Esophagus mucosa (tissue), 1 donor: ENCODE results near the gene PTCRA. TPM values are rescaled to one million over a fixed set of nuclear protein-coding genes. Genes with fewer than 3 reads are reported as not detected.
"Not testable (repeated sequence)": the region's sequence is repeated elsewhere in the genome, so short reads cannot be mapped to it uniquely, and the experiment has no call there.

ENCODE experiments used
- ATAC-seq: fragments of 200-7000 bp; cut with Tn5 transposase; one replicate; pipeline ENCODE4 v1.9.1; 2020
- total RNA-seq: library from RNA; stranded (reverse); gene quantifications from one replicate; pipeline ENCODE4 v1.2.4, GENCODE V29; 2023
- donor health status: DM: yes; HTN: yes; CAD: no.

PTCRA gene, protein sequence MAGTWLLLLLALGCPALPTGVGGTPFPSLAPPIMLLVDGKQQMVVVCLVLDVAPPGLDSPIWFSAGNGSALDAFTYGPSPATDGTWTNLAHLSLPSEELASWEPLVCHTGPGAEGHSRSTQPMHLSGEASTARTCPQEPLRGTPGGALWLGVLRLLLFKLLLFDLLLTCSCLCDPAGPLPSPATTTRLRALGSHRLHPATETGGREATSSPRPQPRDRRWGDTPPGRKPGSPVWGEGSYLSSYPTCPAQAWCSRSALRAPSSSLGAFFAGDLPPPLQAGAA
- total RNA-seq, result not detected

DNA sequence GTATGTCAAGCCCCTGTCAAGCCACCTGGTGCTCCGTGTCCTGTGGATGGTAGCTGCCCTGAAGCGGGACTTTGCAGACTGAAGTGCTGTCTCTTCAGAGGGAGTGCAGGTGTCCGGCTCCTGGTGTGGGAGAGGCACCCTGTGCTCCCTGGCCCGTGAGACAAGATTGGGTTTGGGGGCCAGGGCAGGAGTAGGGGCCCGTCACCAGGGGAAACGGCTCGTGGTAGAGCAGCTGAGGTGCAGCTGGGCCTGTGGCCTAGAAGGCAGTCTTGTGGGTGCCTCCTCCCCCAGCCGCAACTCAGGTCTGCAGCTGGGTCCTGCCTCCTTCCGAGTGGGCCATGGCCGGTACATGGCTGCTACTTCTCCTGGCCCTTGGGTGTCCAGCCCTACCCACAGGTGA, at the start of gene PTCRA:
TSS of gene PTCRA (plus strand) at position 322 of the 400 bp plus-strand sequence. CDS start at position 339, 17 bp downstream.
- peak; percentile 22 for ATAC-seq

DNA sequence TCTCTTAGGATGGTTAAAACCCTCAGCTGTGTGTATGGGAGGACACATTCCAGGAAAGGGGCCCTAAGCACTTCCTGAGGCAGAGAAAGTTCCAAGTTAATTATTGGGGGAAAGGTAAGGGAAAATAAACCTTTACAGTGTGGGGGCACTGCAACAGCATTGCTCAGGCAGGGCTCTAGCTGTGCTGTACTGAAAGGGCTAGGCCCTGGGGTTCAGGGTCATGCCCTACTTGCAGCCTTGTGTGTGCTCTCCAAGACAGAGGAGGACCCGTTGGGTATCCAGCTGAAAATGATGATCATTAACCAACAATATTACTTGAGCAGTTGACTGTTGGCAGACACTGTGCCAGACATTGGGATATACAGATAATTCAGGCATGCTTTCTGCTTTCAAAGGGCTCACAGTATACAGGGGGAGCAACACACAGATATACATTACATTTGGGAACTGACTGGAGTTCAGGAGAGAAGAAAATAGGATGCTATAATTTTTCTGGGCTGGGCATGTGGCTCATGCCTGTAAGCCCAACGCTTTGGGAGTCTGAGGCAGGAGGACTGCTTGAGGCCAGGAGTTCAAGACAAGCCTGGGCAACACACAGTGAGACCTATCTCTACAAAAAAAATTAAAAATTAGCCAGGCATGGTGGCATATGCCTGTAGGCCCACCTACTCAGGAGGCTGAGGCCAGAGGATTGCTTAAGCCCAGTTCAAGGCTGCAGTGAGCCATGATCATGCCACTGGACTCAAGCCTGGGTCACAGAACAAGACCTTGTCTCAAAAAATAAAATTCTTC, 45.5 kb upstream of the PTCRA start:
- ATAC-seq, result no peak

DNA sequence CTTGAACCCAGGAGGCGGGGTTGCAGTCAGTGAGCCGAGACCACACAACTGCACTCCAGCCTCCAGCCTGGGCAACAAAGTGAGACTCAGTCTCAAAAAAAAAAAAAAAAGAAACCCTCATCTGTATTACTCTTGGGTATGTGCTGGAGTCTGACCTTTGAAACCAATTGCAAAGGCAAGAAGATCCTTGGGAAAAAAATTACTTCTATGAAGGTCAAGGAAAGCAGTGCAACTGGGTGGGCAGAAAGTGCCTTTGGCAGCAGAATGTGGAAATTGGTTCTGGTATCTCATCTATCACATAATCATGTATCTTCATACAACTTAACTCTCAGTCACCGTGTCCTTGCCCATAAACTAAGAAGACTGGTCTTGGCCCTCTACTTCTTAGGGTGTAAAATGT, 44.1 kb upstream of the PTCRA start:
- no peak for ATAC-seq

DNA sequence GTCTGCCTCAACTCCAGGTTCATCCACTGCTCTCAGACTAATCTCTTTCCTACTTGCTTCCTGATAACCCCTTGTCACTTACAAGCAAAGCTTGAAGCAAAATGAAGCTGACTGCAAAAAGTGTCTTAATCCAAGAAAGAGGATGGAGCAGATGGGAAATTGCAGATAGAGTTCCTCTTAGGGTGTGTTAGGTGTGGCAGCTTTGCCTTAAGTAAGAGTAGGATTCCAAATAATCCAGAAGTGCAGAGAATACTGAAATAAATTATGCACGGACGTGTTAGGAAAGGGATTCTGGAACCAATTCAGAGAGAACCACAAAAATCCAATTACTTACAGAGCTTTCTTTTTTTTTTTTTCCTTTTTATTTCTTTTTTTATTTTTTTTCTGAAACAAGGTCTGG, 42.5 kb upstream of the PTCRA start:
- ATAC-seq, result no peak

DNA sequence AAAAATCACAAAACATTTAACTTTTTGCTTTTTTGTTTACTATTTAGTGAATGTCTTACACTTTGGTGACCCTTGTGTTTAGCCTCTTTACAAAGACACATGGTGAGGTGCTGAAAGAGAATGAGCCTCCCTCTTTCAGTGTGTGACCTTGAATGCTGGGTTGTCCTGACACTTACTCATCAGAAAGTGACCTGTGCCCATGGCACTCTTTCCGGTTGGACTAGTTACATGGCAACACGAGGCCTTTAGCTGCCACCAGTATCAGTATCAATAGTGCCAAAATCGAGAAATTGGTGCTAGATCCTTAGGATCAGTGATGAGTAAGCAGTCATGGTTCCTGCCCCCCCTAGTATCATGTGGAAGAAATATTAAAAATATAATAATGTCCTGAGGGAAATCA, 38.2 kb upstream of the PTCRA start:
- peak; percentile 7 for ATAC-seq

DNA sequence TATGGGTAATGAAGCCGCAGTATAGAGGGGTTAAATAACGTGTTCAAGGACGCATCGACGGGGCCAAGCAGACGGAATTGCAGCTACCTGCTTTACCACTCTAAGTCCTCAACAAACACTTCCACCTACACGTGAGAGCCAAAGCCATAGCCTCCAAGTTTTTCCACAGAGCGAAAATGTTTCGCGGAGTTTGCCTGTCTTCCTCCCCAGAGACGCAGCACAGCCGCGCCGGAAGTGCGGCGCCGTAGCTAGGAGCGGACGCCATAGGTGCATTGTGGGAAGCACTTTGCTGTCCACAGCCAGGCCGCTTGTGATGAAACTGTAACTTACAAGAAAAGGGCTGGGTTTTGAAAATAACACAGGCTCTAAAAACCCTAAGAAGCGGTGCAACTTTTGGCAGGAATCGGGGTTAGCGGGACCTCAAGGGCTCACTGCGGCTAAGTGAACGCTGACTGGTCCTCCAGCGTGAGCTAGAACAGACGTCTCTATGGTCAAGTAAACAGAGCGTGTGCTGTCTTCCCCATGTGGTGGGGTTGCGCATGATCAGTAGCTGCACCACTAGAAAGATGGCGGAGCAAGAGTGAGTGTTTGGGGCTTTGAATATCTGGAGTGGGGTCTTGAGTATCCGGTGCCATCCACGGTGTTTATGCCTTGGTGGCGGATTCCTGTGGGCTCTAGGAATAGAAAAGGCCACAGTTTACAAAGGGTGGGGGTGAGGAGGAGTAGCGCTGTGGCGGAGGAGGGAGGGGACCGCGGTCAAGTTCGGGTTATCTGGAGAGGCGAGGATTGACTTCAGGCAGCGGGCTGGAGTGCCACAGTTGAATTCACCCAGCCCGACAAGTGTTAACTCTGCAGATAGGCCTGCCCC, 36.2 kb upstream of the PTCRA start, which contains the start of gene RPL7L1:
TSS of gene RPL7L1 (plus strand) at position 245 of the 868 bp plus-strand sequence. CDS start at position 540, 295 bp downstream.
- peak; percentile 95 for ATAC-seq

DNA sequence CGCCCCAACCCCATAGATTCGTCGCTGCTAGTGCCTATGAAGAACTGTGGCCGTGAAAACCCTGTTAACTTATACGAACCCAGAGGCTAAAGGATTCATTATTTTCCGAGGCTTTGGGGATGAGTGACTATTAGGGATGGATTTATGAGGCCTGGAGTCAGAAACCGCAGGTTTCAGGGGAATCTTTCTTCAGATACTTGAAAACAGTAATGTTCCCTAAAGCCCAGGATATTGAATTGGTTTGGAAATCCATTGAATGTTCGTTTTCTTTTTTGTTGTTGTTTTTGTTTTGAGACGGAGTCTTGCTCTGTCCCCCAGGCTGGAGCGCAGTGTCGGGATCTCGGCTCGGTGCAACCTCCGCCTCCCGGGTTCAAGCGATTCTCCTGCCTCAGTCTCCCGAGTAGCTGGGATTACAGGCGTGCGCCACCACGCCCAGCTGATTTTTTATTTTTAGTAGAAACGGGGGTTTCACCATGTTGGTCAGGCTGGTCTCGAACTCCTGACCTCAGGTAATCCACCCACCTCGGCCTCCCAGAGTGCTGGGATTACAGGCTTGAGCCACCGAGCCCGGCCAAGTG, 35.5 kb upstream of the PTCRA start:
- not testable (repeated sequence) for ATAC-seq

DNA sequence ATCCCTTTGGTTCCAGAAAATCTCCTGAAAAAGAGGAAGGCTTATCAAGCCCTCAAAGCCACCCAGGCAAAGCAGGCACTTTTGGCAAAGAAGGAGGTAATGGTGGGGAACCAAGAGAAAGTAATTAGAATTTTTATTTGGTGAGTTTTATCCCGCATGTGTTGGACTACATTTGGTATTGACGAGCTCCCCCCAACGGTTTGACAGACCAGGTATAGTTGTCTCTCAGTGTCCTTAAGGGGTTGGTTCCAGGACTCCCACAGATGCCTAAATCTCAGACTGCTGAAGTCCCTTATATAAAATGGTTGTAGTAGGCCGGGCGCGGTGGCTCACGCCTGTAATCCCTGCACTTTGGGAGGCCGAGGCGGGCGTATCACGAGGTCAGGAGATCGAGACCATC, 35.0 kb upstream of the PTCRA start:
- not testable (repeated sequence) for ATAC-seq

DNA sequence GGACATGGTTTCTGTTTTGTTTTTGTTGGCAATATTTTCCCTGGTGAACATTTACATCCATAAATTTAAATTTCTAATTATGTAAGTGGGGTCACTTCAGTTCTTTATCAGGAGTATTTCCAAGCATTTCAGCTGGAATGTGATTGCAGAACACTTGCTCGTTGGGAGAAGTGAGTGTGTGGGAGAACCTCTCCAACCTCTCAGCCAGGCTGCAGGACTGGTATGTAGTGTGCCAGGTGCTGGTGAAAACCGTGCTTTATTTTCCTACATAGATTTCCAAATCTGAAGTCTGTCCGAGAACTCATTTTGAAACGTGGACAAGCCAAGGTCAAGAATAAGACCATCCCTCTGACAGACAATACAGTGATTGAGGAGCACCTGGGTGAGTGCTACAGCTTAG, 30.2 kb upstream of the PTCRA start:
- ATAC-seq, result no peak

DNA sequence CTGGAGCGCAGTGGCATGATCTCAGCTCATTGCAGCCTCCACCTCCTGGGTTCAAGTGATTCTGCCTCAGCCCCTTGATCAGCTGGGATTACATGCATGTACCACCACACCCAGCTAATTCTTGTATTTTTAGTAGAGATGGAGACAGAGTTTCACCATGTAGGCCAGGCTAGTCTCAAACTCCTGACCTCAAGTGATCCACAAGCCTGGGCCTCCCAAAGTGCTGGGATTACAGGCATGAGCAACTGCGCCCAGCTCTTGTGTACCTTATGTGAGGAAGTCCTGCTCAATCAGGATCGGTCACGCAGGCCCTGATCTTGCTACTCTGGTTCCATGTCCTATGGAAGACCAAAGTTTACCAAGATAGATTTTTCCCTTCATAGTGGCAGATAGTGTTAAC, 27.7 kb upstream of the PTCRA start:
- ATAC-seq, result not testable (repeated sequence)

DNA sequence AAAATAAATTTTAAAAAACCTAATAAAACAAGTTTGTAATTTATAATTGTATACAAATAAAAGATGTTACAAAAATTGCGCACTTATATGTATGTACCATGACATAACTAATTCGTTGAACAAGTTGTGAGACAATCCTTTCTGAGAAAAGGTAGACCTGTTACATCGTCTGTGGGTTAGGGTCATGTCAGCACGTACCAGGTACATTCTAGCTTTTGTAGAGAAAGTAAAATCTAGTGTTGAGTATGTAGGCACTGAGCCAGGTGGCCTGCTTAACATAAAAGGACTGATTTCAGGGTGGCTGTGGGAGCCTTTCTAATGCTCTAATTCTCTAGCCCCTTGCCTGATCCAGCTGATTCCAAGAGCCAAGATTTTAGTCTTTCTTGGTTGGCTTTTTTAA, 26.0 kb upstream of the PTCRA start:
- ATAC-seq, result no peak

DNA sequence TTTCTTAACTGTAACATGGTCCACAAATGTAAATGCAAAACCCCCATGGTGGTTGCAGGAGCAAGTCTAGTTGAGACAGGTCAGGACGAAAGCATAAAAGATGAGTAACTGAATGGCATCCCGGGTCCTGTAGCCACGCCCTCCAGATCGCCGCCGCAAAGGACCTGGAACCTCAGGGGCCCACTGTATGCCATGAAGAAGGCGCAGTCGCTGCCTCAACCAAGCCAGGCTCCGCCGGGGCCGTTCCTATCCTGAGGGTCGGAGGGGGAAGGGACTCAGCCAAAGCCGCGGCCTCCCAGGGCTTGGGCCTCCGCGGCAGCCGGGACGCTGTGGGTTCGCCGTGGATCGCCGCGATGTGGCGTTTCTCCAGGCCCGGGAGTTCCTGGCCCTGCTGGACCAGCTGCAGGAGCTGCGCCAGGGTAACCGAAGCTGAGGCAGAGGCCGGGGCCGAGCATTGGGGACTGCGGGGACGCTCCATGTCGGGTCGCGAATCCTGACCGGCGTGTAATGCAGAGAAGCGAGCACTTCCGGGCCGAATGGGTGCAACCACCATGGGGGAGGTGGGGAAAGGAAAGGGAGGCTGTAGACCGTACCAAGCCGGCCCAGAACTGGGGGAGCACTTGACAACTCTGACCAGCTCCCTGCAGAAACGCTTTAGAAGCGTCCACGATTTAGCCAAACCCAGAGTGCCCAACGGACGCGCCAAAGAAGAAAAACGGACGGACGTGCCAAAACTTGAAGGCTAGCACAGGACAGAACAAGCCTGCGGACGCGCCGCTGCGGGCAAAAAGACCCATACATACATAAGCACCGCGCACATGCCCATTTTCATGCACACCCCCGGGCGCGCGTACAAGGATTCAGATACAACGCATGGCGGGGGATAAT, 25.3 kb upstream of the PTCRA start:
- peak; percentile 98 for ATAC-seq

DNA sequence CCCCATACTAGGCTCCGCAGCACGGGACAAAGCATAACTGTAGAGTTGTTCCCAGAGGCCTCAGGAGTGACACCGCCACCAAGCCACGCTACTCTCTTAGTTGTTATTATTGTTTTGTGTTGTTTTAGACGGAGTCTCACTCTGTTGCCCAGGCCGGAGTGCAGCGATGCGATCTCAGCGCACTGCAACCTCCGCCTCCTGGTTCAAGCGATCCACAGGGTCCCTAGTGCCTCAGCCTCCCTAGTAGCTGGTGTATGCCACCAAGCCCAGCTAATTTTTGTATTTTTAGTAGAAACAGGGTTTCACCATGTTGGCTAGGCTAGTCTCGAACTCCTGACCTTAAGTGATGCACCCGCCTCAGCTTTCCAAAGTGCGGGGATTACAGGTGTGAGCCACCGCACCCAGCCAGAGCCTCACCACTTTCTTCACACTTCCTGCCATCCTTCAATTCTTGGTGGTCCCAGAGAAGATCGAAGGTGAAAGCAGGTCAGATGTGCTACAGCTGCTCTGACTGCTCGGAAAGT, 24.6 kb upstream of the PTCRA start:
- ATAC-seq, result no peak

DNA sequence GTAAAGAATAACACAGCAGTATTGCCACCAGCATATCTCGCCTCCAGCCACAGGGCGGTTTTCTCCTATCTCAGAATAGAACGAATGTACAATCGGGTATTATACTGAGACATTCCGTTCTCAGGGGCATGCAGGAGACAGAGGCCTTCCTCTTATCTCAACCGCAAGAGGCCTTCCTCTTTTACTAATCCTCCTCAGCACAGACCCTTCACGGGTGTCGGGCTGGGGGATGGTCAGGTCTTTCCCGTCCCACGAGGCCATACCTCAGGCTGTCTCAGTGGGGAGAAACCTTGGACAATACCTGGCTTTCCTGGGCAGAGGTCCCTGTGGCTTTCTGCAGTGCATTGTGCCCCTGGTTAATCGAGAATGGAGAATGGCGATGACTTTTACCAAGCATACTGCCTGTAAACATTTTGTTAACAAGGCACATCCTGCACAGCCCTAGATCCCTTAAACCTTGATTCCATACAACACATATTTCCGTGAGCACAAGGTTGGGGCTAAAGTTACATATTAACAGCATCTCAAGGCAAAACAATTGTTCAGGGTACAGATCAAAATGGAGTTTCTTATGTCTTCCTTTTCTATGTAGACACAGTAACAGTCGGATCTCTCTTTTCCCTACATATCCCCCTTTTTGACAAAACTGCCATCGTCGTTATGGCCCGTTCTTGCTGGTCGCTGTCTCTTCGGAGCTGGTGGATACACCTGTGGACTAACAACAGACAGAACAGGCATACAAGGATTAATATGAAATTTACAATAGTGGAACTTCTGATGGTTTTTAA, 21.6 kb upstream of the PTCRA start:
- ATAC-seq, result not testable (repeated sequence)

DNA sequence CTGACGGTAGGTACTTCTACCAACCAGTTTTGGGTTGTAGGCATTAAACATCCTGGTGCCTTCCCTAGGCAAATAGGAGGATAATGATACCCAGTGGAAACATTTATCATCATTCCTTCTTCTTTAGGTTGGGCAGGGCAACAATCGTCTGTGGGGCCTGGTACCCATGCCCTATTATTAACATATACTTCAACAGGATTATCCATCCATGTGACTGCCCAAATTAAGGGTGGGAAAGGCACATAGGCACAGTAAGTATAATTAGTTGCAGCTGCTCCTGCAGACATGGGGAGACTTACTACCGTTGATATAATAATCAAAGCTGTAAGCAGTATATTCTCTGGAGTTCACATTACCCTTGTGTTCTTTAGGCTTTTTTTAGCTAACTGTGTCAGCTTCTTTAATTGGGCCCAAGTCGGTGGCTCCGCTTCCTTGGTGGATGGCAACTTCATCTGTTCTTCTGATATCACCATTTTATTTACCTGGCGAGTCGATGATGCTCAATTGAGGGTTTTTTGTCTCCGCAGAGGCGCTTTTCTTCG, 19.6 kb upstream of the PTCRA start:
- ATAC-seq, result no peak

DNA sequence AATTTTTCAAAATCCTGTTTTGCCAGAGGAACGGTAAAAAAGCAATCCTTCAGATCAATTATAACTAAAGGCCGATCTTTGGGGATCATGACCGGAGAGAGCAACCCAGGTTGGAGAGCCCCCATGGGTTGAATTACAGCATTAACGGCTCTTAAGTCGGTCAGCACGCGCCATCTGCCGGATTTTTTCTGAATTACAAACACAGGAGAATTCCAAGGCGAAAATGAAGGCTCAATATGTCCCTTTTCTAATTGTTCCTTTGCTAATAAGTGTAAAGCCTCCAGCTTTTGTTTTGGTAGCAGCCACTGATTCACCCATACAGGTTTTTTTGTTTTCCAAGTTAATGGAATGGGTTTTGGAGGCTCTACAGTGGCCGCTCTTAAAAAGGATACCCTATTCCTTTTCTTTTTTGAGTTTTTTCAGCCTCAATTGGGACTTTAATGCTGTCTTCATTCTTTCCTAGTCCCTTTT, 16.9 kb upstream of the PTCRA start:
- ATAC-seq, result no peak

DNA sequence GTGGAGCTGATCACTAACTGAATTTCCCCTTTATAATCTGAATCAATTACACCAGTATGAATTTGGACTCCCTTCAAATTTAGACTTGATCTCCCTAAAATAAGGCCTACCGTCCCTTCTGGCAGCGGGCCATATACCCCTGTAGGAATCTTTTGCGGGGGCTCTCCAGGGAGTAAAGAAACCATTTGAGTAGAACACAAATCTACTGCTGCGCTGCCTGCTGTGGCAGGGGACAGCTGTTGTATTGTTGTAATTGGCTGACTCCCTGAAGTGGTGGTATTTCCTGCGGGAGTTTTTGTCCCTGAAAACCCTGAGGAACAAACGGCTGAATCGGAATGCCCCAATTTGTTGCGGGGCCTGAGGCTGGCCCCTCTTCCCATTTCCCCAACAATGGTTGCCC, 16.0 kb upstream of the PTCRA start:
- no peak for ATAC-seq

DNA sequence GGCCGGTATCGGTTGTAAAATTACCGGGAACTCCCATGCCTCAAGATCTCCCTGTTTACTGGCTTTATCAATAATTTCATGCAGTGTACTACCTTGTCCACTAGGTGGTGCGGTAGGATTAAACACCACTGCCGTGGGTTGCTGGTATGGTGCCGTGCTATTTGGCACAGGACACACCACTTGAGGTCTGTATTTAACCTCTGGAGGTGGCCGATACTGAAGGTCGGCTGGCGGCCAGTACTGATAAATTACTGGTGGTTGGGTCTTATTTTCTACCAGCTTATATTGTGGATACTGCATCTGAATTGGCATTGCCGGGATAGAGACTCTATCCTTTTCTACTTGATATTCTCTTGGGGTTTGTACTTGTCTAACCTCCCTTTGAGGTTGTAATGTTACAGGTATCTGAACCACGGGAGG, 14.3 kb upstream of the PTCRA start:
- ATAC-seq, result peak; percentile 98

DNA sequence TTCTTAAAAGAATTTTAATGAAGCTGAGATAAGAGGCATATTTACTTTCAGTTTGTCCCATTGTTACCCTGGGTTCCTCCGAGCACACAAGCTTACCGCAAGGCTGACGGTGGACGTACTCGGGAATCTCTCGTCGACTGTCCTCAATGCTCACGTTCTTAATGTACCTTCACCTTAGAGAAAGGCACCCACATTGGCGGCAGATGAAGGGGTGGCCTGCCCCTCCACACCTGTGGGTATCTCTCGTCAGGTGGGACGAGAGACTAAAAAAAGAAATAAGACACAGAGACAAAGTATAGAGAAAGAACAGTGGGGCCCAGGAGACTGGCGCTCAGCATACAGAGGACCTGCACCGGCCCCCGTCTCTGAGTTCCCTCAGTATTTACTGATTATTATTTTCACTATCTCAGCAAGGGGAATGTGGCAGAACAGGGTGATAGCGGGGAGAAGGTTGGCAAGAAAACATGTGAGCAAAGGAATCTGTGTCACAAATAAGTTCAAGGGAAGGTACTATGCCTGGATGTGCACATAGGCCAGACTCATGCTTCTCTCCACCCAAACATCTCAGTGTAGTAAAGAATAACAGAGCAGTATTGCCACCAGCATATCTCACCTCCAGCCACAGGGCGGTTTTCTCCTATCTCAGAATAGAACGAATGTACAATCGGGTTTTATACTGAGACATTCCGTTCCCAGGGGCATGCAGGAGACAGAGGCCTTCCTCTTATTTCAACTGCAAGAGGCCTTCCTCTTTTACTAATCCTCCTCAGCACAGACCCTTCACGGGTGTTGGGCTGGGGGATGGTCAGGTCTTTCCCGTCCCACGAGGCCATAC, 13.2 kb upstream of the PTCRA start:
- ATAC-seq, result not testable (repeated sequence)
